ENCODE data around the gene DLG2.

The DLG2 gene

GRCh38 chr11:84452211-84452610 lies 1174.9 kb downstream of the DLG2 start:
- in situ Hi-C loops (cut with HindIII; ENCODE audit: low sequenced_read_pairs): no loop called here
- DNase-seq (ENCODE audit: low read depth, low spot score): no peak
- H3K4me3 ChIP-seq (ENCODE audit: low read depth, low read length): no peak overlapping the region
- TF ChIP-seq CTCF (IDR thresholded peaks at IDR 0.05; ENCODE audit: low read depth, low read length): no peak

GRCh38 chr11:84438565-84438964 lies 1188.6 kb downstream of the DLG2 start:
- DNase-seq (ENCODE audit: low read depth, low spot score): no peak
- no peak for TF ChIP-seq CTCF (IDR thresholded peaks at IDR 0.05; ENCODE audit: low read depth, low read length)
- in situ Hi-C loops (cut with HindIII; ENCODE audit: low sequenced_read_pairs): no loop called here
- no peak overlapping the region for H3K4me3 ChIP-seq (ENCODE audit: low read depth, low read length)

- no peak for DNase-seq (ENCODE audit: low read depth, low spot score)
- in situ Hi-C loops (cut with HindIII; ENCODE audit: low sequenced_read_pairs): no loop called here
- H3K4me3 ChIP-seq (ENCODE audit: low read depth, low read length): peak overlapping the region; percentile 7
Measured at GRCh38 chr11:84437071-84437980, 1189.8 kb downstream of the DLG2 start.

GRCh38 chr11:84430661-84431060 lies 1196.5 kb downstream of the DLG2 start:
- H3K4me3 ChIP-seq (ENCODE audit: low read depth, low read length): no peak overlapping the region
- DNase-seq (ENCODE audit: low read depth, low spot score): no peak
- TF ChIP-seq CTCF (IDR thresholded peaks at IDR 0.05; ENCODE audit: low read depth, low read length): no peak
- in situ Hi-C loops (cut with HindIII; ENCODE audit: low sequenced_read_pairs): no loop called here

More at GRCh38 chr11:84437071-84437980, 1189.8 kb downstream of the DLG2 start:
- TF ChIP-seq CTCF (IDR thresholded peaks at IDR 0.05; ENCODE audit: low read depth, low read length): no peak

GRCh38 chr11:84425673-84426072 lies 1201.5 kb downstream of the DLG2 start:
- no peak for DNase-seq (ENCODE audit: low read depth, low spot score)
- in situ Hi-C loops (cut with HindIII; ENCODE audit: low sequenced_read_pairs): no loop called here
- TF ChIP-seq CTCF (IDR thresholded peaks at IDR 0.05; ENCODE audit: low read depth, low read length): no peak
- H3K4me3 ChIP-seq (ENCODE audit: low read depth, low read length): no peak overlapping the region

GRCh38 chr11:84420271-84420670 lies 1206.9 kb downstream of the DLG2 start:
- in situ Hi-C loops (cut with HindIII; ENCODE audit: low sequenced_read_pairs): no loop called here
- TF ChIP-seq CTCF (IDR thresholded peaks at IDR 0.05; ENCODE audit: low read depth, low read length): no peak
- no peak overlapping the region for H3K4me3 ChIP-seq (ENCODE audit: low read depth, low read length)
- DNase-seq (ENCODE audit: low read depth, low spot score): no peak

Measured in astrocyte of the spinal cord (primary cell).